ENCODE measurements around the gene ARMC8.
A peak's percentile ranks its signal among the peaks of the same experiment; 100 is the strongest.
"Not testable (repeated sequence)": the region's sequence is repeated elsewhere in the genome, so short reads cannot be mapped to it uniquely, and the experiment has no call there.

Gene ARMC8, protein sequence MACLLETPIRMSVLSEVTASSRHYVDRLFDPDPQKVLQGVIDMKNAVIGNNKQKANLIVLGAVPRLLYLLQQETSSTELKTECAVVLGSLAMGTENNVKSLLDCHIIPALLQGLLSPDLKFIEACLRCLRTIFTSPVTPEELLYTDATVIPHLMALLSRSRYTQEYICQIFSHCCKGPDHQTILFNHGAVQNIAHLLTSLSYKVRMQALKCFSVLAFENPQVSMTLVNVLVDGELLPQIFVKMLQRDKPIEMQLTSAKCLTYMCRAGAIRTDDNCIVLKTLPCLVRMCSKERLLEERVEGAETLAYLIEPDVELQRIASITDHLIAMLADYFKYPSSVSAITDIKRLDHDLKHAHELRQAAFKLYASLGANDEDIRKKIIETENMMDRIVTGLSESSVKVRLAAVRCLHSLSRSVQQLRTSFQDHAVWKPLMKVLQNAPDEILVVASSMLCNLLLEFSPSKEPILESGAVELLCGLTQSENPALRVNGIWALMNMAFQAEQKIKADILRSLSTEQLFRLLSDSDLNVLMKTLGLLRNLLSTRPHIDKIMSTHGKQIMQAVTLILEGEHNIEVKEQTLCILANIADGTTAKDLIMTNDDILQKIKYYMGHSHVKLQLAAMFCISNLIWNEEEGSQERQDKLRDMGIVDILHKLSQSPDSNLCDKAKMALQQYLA

GRCh38 chr3:138187296-138188012 is at the start of gene ARMC8:
Gene ARMC8 (plus strand): TSS chr3:138187301. CDS start chr3:138187555, 254 bp downstream.
- no peak for DNase-seq

- DNase-seq: no peak
These were observed 49.2 kb upstream of the ARMC8 start for GRCh38 chr3:138137861-138138260.

DNA sequence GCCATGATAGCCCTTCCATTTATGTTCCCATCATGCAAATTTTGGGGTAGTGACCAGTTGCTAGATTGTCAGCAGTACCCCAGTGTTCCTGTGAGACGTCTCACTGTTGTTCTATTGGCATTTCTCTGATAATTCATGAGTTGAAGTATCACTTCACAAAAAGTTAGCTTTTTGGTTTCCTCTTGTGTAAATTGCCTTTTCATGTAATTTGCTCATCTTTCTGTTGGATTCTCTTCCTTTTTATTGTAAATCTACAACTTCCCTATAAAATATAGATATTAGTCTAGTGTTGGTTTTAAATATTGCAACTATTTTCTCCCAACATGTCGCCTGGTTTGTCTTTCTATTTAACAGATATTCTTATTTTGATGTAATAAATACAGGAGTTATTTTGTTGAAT is 47.4 kb upstream of the ARMC8 start:
- no peak for DNase-seq

GRCh38 chr3:138140940-138141339 is 46.2 kb upstream of the ARMC8 start:
- DNase-seq: no peak

DNA sequence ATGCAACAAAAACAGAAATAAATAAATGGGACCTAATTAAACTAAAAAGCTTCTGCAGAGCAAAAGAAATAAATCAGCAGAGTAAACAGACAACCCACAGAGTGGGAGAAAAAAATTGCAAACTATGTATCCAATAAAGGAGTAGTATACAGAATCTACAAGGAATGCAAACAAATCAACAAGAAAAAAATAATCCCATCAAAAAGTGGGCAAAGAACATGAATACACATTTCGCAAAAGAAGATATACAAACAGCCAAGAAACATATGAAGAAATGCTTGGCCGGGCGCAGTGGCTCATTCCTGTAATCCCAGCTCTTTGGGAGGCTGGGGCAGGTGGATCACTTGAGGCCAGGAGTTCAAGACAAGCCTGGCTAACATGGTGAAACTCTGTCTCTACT is 44.9 kb upstream of the ARMC8 start:
- DNase-seq: not testable (repeated sequence)

DNA sequence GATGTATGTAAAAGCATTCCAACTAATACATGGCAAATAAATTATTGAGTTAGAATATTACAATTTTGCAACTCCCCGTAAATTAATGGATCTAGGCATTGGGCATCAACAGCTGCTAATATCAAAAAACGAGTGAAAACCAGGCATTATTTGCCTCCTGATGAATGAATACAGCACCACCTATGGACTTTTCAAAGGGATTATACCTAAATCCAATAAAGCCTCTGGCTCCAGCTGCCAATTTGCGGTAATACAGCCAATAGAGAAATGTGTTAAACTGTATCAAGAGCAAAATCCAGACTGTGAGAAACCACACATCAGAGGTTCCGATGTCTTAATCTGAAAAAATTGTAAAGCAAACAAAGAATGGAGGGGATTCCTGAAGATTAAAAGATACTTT is 38.6 kb upstream of the ARMC8 start:
- DNase-seq: no peak

GRCh38 chr3:138154534-138154933 is 32.6 kb upstream of the ARMC8 start:
- DNase-seq: no peak

- DNase-seq: no peak
These were observed 29.4 kb upstream of the ARMC8 start for GRCh38 chr3:138157743-138158142.

DNA sequence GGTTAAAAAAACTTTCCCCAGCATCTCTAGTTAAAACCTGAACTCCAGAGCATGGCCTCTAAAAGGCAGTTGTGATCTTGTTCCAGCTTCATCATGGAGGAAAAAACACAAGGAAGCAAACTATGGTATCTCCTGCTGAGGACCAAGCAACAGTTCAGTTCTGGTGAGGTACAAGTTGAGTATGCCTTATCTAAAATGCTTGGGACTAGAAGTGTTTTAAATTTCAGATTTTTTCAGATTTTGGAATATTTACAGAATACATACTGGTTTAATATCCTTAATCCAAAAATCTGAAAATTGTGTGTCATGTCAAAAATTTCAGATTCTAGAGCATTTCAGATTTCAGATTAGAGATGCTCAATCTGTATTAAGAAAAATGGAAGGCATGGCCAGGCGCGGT is 22.0 kb upstream of the ARMC8 start:
- DNase-seq: no peak

DNA sequence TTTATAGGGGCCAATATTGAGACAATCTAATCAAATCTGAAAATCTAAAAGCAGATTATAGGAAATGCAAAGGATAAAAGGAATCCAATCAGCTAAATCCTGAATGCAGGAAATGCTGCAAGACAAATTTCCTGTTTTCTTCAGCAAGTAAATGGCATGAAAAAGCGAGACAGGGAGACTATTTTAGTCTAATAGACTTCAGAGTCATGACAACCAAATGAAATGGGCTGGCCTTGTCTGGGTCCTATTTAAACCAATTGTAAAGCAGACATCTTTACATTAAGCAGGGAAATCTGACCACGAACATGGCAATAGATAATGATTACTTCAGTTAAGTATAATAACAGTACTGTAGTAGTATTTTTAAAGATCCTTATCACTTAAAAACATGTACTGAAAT is 14.5 kb upstream of the ARMC8 start:
- DNase-seq: no peak

DNA sequence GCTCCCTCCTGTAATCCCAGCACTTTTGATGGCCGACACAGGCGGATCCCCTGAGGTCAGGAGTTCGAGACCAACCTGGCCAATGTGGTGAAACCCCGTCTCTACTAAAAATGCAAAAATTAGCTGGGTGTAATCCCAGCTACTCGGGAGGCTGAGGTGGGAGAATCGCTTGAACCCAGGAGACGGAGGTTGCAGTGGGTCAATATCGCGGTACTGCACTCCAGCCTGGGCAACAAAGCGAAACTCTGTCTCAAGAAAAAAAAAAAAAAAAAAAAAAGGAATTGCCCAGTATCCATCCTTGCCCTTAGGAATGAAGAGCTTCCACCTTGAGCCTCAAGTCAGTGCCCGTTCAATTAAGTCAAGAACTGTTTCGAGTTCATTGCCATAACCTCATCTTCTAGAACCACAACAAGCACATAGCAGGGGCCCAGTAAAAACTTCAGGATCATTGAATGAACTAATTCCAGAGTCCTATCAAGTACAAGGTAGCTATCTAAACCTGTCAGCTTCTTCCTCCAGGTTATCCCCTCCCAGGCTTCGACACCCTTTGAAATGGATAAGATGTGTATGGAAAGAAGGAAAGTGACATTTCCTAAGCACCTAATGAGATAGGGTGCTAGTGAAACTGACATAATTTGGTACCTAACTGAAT is 13.2 kb upstream of the ARMC8 start:
- DNase-seq: no peak

GRCh38 chr3:138174421-138175131 is 12.5 kb upstream of the ARMC8 start, which contains the start of gene DBR1:
Gene DBR1 (minus strand): TSS chr3:138174921. CDS start chr3:138174795, 126 bp downstream.
- DNase-seq: peak; percentile 58

GRCh38 chr3:138180375-138181029 is 6.6 kb upstream of the ARMC8 start:
- no peak for DNase-seq

DNA sequence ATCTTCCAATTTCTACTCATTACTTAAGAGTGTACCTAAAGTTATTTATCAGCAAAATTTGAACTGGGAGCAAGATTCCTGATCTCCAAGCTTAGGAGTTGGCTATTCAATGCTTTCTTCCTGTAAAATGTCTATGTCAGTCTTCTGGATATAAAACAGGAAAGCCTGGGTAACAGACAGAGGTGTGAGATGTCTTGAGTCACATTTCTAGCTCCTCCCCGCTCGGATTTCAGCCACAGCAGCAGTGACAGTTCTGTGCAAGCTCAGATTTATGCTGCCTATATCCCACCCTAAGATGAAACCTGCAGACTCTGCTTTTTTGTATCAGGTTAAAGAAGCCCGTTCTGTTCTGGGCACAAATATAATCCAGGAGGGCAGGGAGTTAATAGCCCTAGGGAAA is 2.1 kb upstream of the ARMC8 start:
- DNase-seq: no peak

DNA sequence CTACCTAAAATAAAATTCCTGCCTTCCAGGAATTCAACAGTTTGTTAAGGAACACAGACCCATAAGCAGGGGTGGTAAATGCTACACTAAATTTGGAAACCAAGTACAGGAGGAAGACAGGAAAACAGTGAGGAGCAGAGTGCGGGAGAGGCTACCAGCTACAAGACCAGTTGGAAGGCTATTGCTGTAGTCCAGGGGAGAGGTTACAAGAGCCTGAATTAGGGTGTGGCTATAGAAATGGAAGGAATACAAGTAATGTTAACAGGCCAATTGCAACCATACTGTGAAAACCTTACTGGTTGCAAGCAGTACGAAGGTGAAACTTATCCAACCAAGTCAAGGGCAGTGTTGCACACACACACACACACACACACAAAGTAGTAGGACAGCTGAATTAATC is 880 bp upstream of the ARMC8 start:
- no peak for DNase-seq

- DNase-seq: peak; percentile 57
These were observed 252 bp upstream of the ARMC8 start for GRCh38 chr3:138186803-138187295.

- DNase-seq: no peak
These were observed 1.1 kb downstream of the ARMC8 start for GRCh38 chr3:138188013-138188730.

- no peak for DNase-seq
These were observed 8.4 kb downstream of the ARMC8 start for GRCh38 chr3:138195481-138195880.

- no peak for DNase-seq
These were observed 8.9 kb downstream of the ARMC8 start for GRCh38 chr3:138196023-138196422.

GRCh38 chr3:138197058-138197457 is 10.0 kb downstream of the ARMC8 start:
- DNase-seq: no peak

GRCh38 chr3:138197524-138197923 is 10.4 kb downstream of the ARMC8 start:
- no peak for DNase-seq

All from NCI-H510A (cell line).